ENCODE results near the gene CCDC167.

The CCDC167 gene

DNA sequence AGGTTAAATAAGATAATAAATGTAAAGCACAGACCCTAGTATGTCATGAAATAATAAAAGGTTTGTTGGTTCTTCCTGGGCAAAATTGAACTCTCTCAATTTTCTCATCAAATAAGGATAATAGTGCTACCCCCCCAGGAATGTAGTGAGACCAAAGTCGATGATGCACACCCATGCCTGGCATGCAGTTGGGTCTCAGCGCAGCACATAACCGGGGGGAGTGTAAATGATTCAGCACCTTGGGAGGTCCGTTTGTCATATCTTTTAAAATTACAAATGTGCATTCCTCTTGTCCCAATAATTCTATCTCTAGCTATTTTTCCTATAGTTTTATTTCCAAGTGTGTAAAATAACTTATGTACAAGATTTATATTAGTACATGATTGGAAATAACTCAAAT lies 31.3 kb upstream of the CCDC167 start:
- Histone ChIP-seq H3K27ac (ENCODE audit: low read depth, low read length) (no peak overlapping the region), H3K9me3 (ENCODE audit: control insufficient read depth in 1 of 2, low read length in 2 of 2) (no peaks in the 10 kb centered on the region), H3K9ac (ENCODE audit: low read depth in 1 of 2, low read length in 2 of 2) (no peak overlapping the region), H3K4me3 (ENCODE audit: low read depth in 1 of 2, low read length in 2 of 2) (no peak overlapping the region), H3K36me3 (ENCODE audit: control insufficient read depth in 1 of 2, insufficient read depth in 2 of 2, low read length in 2 of 2) (no peaks in the 10 kb centered on the region), H3K27me3 (ENCODE audit: control insufficient read depth in 1 of 2, insufficient read depth in 2 of 2, low read length in 2 of 2) (peaks cover 26 to 43% of the 10 kb centered on the region in 2 donors), H3K4me1 (ENCODE audit: control insufficient read depth in 1 of 2, insufficient read depth in 2 of 2, low read length in 2 of 2) (peaks cover 4% of the 10 kb centered on the region in 2 donors)

DNA sequence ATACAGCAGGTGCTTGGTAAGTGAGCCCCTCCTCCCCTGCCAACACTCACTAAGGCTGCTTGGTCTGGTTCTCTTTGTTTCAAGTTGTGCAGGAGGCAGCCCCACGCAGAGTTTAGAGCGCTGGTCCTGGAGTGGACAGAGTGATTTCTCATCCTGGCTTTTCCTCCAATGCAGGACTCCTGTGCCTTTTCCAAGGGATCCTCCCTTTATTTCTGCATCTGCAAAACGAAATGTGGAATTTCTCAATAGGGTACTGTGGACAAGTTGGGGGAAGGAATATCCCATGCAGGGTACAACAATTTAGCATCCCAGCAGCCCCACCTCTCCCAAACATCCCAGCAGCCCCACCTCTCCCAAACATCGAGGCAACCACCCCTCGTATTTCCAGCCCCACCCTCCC lies 30.6 kb upstream of the CCDC167 start:
- no peaks in the 10 kb centered on the region for H3K4me1 ChIP-seq (ENCODE audit: control insufficient read depth in 1 of 2, insufficient read depth in 2 of 2, low read length in 2 of 2)
- peaks cover 19 to 37% of the 10 kb centered on the region in 2 donors for H3K27me3 ChIP-seq (ENCODE audit: control insufficient read depth in 1 of 2, insufficient read depth in 2 of 2, low read length in 2 of 2)
- H3K9me3 ChIP-seq (ENCODE audit: control insufficient read depth in 1 of 2, low read length in 2 of 2): no peaks in the 10 kb centered on the region
- no peak overlapping the region for H3K4me3 ChIP-seq (ENCODE audit: low read depth in 1 of 2, low read length in 2 of 2)
- no peaks in the 10 kb centered on the region for H3K36me3 ChIP-seq (ENCODE audit: control insufficient read depth in 1 of 2, insufficient read depth in 2 of 2, low read length in 2 of 2)
- no peak overlapping the region for H3K27ac ChIP-seq (ENCODE audit: low read depth, low read length)
- H3K9ac ChIP-seq (ENCODE audit: low read depth in 1 of 2, low read length in 2 of 2): no peak overlapping the region

GRCh38 chr6:37528541-37528940 lies 28.8 kb upstream of the CCDC167 start:
- Histone ChIP-seq H3K9me3 (ENCODE audit: control insufficient read depth in 1 of 2, low read length in 2 of 2) (no peaks in the 10 kb centered on the region), H3K9ac (ENCODE audit: low read depth in 1 of 2, low read length in 2 of 2) (no peak overlapping the region), H3K4me1 (ENCODE audit: control insufficient read depth in 1 of 2, insufficient read depth in 2 of 2, low read length in 2 of 2) (no peaks in the 10 kb centered on the region), H3K27me3 (ENCODE audit: control insufficient read depth in 1 of 2, insufficient read depth in 2 of 2, low read length in 2 of 2) (peaks cover 12 to 23% of the 10 kb centered on the region in 2 donors), H3K36me3 (ENCODE audit: control insufficient read depth in 1 of 2, insufficient read depth in 2 of 2, low read length in 2 of 2) (no peaks in the 10 kb centered on the region), H3K27ac (ENCODE audit: low read depth, low read length) (no peak overlapping the region), H3K4me3 (ENCODE audit: low read depth in 1 of 2, low read length in 2 of 2) (no peak overlapping the region)

DNA sequence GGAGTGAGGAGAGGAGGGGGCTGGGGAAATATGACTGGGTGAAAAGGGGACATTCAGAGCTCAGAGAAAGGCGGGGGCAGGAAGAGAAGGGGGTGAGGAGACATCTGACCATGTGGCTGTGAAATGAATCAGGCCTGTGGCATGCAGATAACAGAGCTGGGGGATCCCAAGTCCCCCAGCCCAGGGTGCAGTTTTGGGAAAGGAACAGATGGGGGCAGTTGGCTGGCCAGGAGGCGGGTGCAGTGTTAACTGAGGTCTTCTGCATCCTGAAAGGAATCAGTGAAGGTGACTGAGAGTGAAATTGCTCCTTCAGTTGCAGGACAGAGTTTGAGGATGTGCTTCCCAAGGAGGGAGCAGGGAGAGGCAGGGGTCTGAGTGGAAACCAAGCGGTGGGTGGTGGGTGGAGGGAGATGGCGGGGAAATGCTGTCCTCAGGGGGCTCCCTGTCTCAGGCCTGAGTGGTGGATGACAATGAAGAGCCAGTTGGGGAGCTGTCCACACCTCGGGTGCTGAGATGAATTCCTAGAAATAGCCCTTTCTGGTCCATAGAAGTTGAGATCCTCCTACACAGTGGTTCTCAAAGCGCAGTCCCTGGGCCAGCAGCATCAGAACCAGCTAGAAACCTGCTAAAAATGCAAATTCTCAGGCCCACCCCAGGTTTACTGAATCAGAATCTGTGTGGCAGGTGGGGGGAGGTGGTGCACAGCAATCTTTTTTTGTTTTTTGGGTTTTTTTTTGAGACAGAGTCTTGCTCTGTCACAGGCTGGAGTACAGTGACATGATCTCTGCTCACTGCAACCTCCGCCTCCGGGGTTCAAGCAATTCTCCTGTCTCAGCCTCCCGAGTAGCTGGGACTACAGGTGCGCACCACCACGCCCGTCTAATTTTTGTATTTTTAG lies 26.0 kb upstream of the CCDC167 start:
- no peak overlapping the region for H3K4me3 ChIP-seq (ENCODE audit: low read depth in 1 of 2, low read length in 2 of 2)
- H3K9me3 ChIP-seq (ENCODE audit: control insufficient read depth in 1 of 2, low read length in 2 of 2): no peaks in the 10 kb centered on the region
- H3K4me1 ChIP-seq (ENCODE audit: control insufficient read depth in 1 of 2, insufficient read depth in 2 of 2, low read length in 2 of 2): no peaks in the 10 kb centered on the region
- no peaks in the 10 kb centered on the region for H3K36me3 ChIP-seq (ENCODE audit: control insufficient read depth in 1 of 2, insufficient read depth in 2 of 2, low read length in 2 of 2)
- peaks cover 7 to 10% of the 10 kb centered on the region in 2 donors for H3K27me3 ChIP-seq (ENCODE audit: control insufficient read depth in 1 of 2, insufficient read depth in 2 of 2, low read length in 2 of 2)
- no peak overlapping the region for H3K9ac ChIP-seq (ENCODE audit: low read depth in 1 of 2, low read length in 2 of 2)
- no peak overlapping the region for H3K27ac ChIP-seq (ENCODE audit: low read depth, low read length)

GRCh38 chr6:37524970-37525318 lies 25.3 kb upstream of the CCDC167 start:
- no peak overlapping the region for H3K27ac ChIP-seq (ENCODE audit: low read depth, low read length)
- no peak overlapping the region for H3K9ac ChIP-seq (ENCODE audit: low read depth in 1 of 2, low read length in 2 of 2)
- H3K4me3 ChIP-seq (ENCODE audit: low read depth in 1 of 2, low read length in 2 of 2): no peak overlapping the region
- H3K4me1 ChIP-seq (ENCODE audit: control insufficient read depth in 1 of 2, insufficient read depth in 2 of 2, low read length in 2 of 2): no peaks in the 10 kb centered on the region
- no peaks in the 10 kb centered on the region for H3K36me3 ChIP-seq (ENCODE audit: control insufficient read depth in 1 of 2, insufficient read depth in 2 of 2, low read length in 2 of 2)
- peaks cover 6 to 7% of the 10 kb centered on the region in 2 donors for H3K27me3 ChIP-seq (ENCODE audit: control insufficient read depth in 1 of 2, insufficient read depth in 2 of 2, low read length in 2 of 2)
- no peaks in the 10 kb centered on the region for H3K9me3 ChIP-seq (ENCODE audit: control insufficient read depth in 1 of 2, low read length in 2 of 2)

DNA sequence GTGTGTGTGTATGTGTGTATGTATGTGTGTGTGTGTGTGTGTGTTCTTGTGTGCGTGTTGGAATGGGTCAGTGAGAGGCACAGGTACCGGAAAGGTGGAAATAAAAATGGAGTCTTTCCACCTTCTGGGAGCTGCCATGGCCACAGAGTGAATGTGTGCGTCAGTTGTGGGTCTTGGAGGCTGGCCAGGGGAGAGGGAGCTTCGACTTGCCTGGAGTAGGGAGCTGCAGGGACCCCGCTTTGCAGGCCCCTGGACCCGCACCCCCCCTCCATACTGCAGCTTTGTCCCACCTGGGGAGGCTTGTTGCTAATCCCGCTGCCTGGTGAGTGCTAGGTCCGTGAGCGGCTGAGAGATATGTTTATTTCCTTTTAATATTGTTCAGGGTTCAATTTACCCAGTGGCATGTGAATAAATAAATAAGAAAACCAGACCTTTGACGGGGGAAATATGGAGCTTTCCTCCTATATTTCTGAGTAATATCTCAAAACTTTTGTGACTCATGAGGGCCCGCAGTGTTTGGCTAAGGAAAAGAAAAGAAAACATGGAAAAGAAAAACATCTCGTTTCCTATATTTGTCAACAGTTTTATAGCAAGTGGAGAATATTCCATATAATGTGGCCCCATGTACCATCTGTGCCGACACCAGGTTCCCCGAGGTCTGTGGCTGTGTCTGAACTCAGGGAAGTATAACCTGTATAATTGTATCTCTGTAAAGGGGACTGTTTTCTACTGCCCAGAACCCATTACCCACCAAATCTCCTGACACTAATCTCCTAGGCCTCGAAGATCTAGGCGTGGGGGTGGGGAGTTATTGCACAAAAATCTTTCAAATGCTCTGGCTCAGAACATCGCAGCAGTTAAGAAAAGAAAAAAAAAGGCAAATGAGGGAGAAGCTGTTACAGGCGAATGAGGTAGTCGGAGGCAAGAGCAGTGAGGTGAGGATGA lies 24.6 kb upstream of the CCDC167 start:
- H3K9me3 ChIP-seq (ENCODE audit: control insufficient read depth in 1 of 2, low read length in 2 of 2): no peaks in the 10 kb centered on the region
- H3K36me3 ChIP-seq (ENCODE audit: control insufficient read depth in 1 of 2, insufficient read depth in 2 of 2, low read length in 2 of 2): no peaks in the 10 kb centered on the region
- H3K27ac ChIP-seq (ENCODE audit: low read depth, low read length): no peak overlapping the region
- peaks cover 6 to 7% of the 10 kb centered on the region in 2 donors for H3K27me3 ChIP-seq (ENCODE audit: control insufficient read depth in 1 of 2, insufficient read depth in 2 of 2, low read length in 2 of 2)
- no peak overlapping the region for H3K9ac ChIP-seq (ENCODE audit: low read depth in 1 of 2, low read length in 2 of 2)
- no peak overlapping the region for H3K4me3 ChIP-seq (ENCODE audit: low read depth in 1 of 2, low read length in 2 of 2)
- no peaks in the 10 kb centered on the region for H3K4me1 ChIP-seq (ENCODE audit: control insufficient read depth in 1 of 2, insufficient read depth in 2 of 2, low read length in 2 of 2)

DNA sequence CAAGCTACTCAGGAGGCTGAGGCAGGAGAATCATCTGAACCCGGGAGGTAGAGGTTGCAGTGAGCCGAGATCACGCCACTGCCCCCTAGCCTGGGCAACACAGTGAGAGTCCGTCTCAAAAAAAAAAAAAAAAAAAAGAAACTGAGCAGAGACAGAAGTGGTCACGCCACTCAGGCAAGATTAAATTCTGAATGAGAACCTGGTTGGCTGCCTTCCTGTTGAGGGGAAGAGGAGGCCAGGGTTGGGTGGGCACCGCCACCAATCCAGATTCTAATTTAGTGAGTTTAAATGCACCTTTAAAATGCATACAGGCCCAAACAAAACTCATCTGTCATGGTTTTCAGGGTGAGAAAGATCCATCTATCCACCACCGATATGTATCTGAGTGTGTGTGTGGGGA lies 23.7 kb upstream of the CCDC167 start:
- H3K9me3 ChIP-seq (ENCODE audit: control insufficient read depth in 1 of 2, low read length in 2 of 2): no peaks in the 10 kb centered on the region
- no peak overlapping the region for H3K27ac ChIP-seq (ENCODE audit: low read depth, low read length)
- H3K9ac ChIP-seq (ENCODE audit: low read depth in 1 of 2, low read length in 2 of 2): no peak overlapping the region
- no peaks in the 10 kb centered on the region for H3K4me1 ChIP-seq (ENCODE audit: control insufficient read depth in 1 of 2, insufficient read depth in 2 of 2, low read length in 2 of 2)
- no peak overlapping the region for H3K4me3 ChIP-seq (ENCODE audit: low read depth in 1 of 2, low read length in 2 of 2)
- H3K36me3 ChIP-seq (ENCODE audit: control insufficient read depth in 1 of 2, insufficient read depth in 2 of 2, low read length in 2 of 2): no peaks in the 10 kb centered on the region
- peaks cover 6 to 7% of the 10 kb centered on the region in 2 donors for H3K27me3 ChIP-seq (ENCODE audit: control insufficient read depth in 1 of 2, insufficient read depth in 2 of 2, low read length in 2 of 2)

DNA sequence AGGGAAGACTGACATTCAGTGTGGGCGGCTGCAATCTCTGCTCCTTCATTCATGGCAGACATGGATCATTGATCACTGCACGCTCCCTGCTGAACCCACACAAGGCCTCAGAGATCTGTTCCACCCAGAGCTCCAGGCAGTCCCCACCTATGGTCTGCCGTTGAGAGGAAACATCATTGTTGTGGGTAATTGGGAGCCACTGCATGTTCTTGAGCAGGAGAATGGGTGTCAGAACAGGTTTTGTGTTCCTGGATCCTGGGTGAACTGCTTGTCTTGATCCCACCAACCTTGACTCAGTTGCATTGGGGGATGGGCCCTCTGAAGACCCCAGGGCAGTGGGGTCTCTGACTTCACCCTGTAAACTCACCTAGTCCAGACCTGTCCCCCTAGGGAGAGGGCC lies 23.1 kb upstream of the CCDC167 start:
- H3K4me1 ChIP-seq (ENCODE audit: control insufficient read depth in 1 of 2, insufficient read depth in 2 of 2, low read length in 2 of 2): no peaks in the 10 kb centered on the region
- no peak overlapping the region for H3K9ac ChIP-seq (ENCODE audit: low read depth in 1 of 2, low read length in 2 of 2)
- no peaks in the 10 kb centered on the region for H3K36me3 ChIP-seq (ENCODE audit: control insufficient read depth in 1 of 2, insufficient read depth in 2 of 2, low read length in 2 of 2)
- H3K27ac ChIP-seq (ENCODE audit: low read depth, low read length): no peak overlapping the region
- H3K4me3 ChIP-seq (ENCODE audit: low read depth in 1 of 2, low read length in 2 of 2): no peak overlapping the region
- H3K9me3 ChIP-seq (ENCODE audit: control insufficient read depth in 1 of 2, low read length in 2 of 2): no peaks in the 10 kb centered on the region
- peaks cover 6 to 7% of the 10 kb centered on the region in 2 donors for H3K27me3 ChIP-seq (ENCODE audit: control insufficient read depth in 1 of 2, insufficient read depth in 2 of 2, low read length in 2 of 2)

- H3K9me3 ChIP-seq (ENCODE audit: control insufficient read depth in 1 of 2, low read length in 2 of 2): no peaks in the 10 kb centered on the region
Measured at GRCh38 chr6:37521674-37522073, 22.0 kb upstream of the CCDC167 start.

DNA sequence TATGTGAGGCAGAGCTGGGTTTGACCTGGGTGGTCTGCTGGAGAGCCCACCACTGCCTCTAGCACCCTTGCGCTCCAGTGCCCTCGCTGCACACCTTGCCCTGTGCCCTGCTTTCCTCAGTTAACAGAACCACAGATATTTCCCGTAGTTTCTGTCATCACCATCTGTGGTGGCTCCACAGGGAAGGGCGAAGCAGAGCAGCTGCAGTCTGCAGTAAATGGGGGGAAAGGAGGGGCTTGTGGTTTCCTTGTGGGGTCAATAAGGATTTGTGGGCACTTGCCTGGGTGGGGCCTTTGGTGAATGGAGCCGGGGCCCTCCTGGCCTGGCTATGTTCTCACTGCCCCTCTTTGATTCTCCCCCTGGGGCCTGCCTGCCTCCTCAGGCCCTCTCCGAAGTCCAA lies 21.2 kb upstream of the CCDC167 start:
- Histone ChIP-seq H3K4me3 (ENCODE audit: low read depth in 1 of 2, low read length in 2 of 2) (no peak overlapping the region), H3K27ac (ENCODE audit: low read depth, low read length) (no peak overlapping the region), H3K27me3 (ENCODE audit: control insufficient read depth in 1 of 2, insufficient read depth in 2 of 2, low read length in 2 of 2) (peaks cover 6 to 7% of the 10 kb centered on the region in 2 donors), H3K4me1 (ENCODE audit: control insufficient read depth in 1 of 2, insufficient read depth in 2 of 2, low read length in 2 of 2) (peaks cover 8 to 18% of the 10 kb centered on the region in 2 donors), H3K9me3 (ENCODE audit: control insufficient read depth in 1 of 2, low read length in 2 of 2) (no peaks in the 10 kb centered on the region), H3K36me3 (ENCODE audit: control insufficient read depth in 1 of 2, insufficient read depth in 2 of 2, low read length in 2 of 2) (no peaks in the 10 kb centered on the region), H3K9ac (ENCODE audit: low read depth in 1 of 2, low read length in 2 of 2) (no peak overlapping the region)

More at GRCh38 chr6:37521674-37522073, 22.0 kb upstream of the CCDC167 start:
- Histone ChIP-seq H3K27ac (ENCODE audit: low read depth, low read length) (no peak overlapping the region), H3K9ac (ENCODE audit: low read depth in 1 of 2, low read length in 2 of 2) (no peak overlapping the region), H3K27me3 (ENCODE audit: control insufficient read depth in 1 of 2, insufficient read depth in 2 of 2, low read length in 2 of 2) (peaks cover 6 to 7% of the 10 kb centered on the region in 2 donors), H3K36me3 (ENCODE audit: control insufficient read depth in 1 of 2, insufficient read depth in 2 of 2, low read length in 2 of 2) (no peaks in the 10 kb centered on the region), H3K4me1 (ENCODE audit: control insufficient read depth in 1 of 2, insufficient read depth in 2 of 2, low read length in 2 of 2) (peaks cover under 1 to 10% of the 10 kb centered on the region in 2 donors), H3K4me3 (ENCODE audit: low read depth in 1 of 2, low read length in 2 of 2) (no peak overlapping the region)
